GM19035 (cell line): Measurements from ENCODE around the gene KRT28.
"Not testable (repeated sequence)": the region's sequence is repeated elsewhere in the genome, so short reads cannot be mapped to it uniquely, and the experiment has no call there.

Experiments used
- ATAC-seq: cut with Tn5 transposase; IDR thresholded peaks from one replicate; pipeline ENCODE4 v1.9.1; 2021; ENCODE audit not compliant: unreplicated experiment

The KRT28 gene

DNA sequence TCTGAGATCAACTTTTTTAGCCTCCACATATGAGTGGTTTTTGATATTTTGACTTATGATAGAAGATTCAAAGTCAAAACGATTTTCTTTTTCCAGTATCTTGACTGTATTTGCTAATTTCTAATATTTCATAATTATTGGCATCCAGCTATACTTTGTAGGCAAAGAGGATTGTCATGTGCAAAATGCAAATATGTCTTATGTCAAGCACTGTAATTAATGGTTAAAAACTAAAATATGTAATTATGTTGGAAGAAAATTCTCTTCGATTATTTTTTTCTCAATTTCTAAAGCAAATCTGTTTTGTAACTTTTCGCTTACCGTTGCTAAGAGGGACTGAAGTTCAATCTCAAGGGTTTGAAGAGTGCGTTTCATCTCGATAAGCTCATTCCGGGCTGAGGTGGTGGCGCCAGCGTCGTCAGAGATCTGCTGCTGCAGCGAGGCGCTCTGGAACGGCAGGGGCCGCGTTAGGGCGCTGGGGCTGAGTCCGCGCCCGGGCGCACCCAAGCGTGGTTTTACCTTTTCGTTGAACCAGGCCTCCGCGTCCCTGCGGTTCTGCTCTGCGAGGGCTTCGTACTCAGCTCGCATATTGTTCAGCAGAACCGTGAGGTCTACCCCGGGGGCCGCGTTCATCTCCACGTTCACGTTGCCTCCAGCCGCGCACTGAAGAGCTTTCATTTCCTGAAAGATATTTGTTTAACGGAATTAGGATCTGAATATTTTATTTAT is 20.4 kb downstream of the KRT28 start:
- ATAC-seq = no peak

DNA sequence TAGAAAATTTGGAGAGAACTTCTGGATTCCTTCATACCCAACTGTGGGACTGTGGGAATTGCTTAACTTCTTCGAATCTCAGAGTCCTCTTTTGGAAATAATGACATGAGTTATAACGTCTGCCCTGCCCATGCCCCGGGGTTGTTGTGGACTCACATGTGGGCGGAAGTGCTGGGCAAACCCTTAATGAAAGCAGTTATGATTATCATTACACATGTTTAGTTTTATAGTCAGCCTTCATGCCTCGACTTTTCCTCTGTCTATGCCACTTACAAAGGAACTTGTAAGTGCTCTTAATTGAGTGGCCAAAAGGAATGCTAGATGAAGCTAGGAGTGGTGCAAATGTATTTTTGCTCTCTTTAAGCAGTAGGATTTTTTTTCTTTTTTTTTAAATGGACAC is 21.3 kb downstream of the KRT28 start:
- no peak for ATAC-seq

GRCh38 chr17:40777971-40778370 is 21.8 kb downstream of the KRT28 start:
- no peak for ATAC-seq

- ATAC-seq = no peak
Measured at GRCh38 chr17:40777459-40777858, 22.3 kb downstream of the KRT28 start.

GRCh38 chr17:40775945-40776344 is 23.8 kb downstream of the KRT28 start:
- ATAC-seq = no peak

GRCh38 chr17:40772101-40772500 is 27.7 kb downstream of the KRT28 start, which contains the start of gene KRT26:
KRT26 (minus strand) TSS chr17:40772201; CDS start chr17:40772113, 88 bp downstream.
- ATAC-seq = no peak

DNA sequence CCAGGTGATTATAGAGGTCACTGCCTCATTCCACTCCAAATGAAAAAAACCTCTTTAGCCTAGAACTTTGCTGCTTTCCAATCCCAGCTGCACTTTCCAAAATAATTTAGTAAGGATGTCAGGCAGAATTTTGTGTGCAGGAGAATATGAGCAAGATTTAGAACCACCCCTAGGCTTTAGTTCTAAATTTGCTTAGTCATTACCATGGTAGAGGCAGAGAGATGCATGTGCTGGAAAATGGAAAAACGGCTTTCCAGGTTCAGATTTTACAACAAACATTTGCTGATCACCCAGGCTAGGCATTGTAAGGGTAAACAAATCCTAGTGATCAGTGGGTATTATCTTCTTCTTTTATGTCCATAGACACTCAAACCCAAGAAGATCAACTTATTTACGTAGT is 34.1 kb downstream of the KRT28 start:
- no peak for ATAC-seq

GRCh38 chr17:40763752-40764151 is 36.0 kb downstream of the KRT28 start:
- no peak for ATAC-seq

- ATAC-seq = no peak
Measured at GRCh38 chr17:40760105-40761016, 39.4 kb downstream of the KRT28 start.

DNA sequence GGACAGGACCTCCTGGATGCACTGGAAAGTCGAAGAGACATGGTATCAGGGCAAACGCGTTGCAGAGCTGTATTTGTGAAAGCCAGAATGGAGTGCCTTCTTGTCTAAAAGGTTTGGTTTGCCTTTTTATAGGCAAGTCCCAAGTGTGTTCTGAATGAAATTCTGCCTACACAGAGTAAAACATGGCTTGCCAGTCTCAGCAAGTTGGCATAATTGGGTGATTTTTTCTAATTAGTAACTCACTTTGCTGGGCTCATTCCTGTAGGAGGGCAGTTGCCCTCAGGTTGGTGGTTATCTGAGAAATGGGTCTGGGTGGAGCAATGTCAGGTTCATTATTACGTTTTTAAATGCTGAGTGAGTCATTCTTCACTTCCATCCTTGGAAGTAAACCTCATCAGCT is 44.5 kb downstream of the KRT28 start, which contains the start of gene KRT25:
KRT25 (minus strand) TSS at position 101 of the 400 bp plus-strand sequence; CDS start at position 41, 60 bp downstream.
- ATAC-seq = no peak

DNA sequence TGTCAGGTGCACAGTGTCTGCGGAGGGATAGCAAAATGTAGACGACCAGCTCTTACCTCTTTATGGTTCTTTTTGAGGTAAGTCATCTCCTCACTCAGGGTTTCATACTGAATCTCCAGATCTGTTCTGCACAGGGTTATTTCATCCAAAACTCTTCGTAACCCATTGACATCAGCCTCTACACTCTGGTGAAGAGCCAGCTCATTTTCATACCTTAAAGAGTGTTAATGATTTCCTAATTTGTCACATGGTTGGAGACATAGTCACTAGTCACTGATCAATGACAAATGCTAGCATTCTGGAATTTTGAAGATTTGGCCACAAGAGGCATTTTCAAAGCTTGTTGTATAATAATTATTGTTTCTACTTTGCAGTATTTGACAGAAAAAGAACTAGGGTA is 46.0 kb downstream of the KRT28 start:
- ATAC-seq = no peak

DNA sequence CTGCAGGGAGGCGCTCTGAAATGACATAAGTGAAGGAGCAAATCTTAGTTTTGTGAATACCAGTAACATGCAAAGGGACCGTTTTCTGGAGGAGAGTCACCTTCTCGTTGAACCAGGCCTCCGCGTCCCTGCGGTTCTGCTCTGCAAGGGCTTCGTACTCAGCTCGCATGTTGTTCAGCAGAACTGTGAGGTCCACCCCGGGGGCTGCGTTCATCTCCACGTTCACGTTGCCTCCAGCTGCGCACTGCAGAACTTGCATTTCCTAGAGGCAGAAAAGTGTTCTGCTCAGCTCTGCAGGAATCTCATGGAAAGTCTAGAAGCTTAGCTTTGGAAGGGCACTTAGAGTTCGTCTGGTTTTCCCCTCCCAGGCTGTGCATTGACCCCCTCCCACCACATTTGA is 48.7 kb downstream of the KRT28 start:
- ATAC-seq = no peak

DNA sequence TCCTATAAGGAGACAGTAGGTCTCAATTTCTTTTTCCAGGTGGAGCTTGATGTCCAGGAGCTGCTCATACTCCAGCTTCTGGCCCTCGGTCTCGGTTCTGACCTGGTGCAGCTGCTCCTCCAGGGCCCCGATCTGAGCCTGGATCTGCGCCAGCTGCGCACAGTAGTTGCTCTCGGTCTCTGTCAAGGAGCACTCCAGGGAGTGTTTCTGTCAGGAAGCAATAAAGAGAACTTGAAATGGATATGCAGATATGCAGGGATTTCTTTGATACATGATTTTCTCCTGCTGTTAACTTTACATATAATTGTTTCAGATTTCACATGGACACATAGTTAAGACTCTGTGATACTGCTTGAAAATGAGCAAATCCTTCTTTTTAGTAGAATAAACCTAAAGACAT is 49.4 kb downstream of the KRT28 start:
- ATAC-seq = no peak

DNA sequence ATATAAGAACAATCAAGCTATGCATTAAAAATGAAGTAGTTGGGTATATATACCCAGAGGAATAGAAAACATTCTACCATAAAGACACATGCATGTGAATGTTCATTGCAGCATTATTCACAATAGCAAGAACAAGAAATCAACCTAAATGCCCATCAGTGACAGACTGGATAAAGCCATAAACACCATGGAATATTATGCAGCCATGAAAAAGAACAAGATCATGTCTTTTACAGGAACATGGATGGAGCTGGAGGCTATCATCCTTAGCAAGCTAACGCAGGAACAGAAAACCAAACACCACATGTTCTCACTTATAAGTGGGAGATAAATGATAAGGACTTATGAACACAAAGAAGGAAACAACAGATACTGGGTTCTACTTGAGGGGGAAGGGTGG is 51.1 kb downstream of the KRT28 start:
- ATAC-seq = not testable (repeated sequence)
